Esophagus muscularis mucosa (tissue), 4 donors: ENCODE data around the gene BOC. TPM values are rescaled to one million over a fixed set of nuclear protein-coding genes. Genes with fewer than 3 reads are reported as not detected.
A peak's percentile ranks its signal among the peaks of the same experiment; 100 is the strongest.

ENCODE experiments used
- DNase-seq: peaks from one replicate; pipeline ENCODE4 v3.0.0-alpha.2; 2017; ENCODE audit errors: extremely low spot score
- H3K27ac ChIP-seq, 4 donors: fragments of 200-600 bp; sonication (generic); replicated peaks in 1 of 4; 1 replicate in 3 of 4; 2 replicates in 1 of 4; pipeline ENCODE4 v1.5.1; 2016 to 2019; ENCODE audit warnings: mild to moderate bottlenecking in 1 of 4
- H3K27me3 ChIP-seq, 4 donors: fragments of 200-600 bp; sonication (generic); one replicate each; pipeline versions ENCODE4 v1.5.1 to v1.6.0; 2016 to 2019
- H3K36me3 ChIP-seq, 4 donors: fragments of 200-600 bp; sonication (generic); one replicate each; pipeline ENCODE4 v1.5.1; 2016 to 2019
- H3K4me1 ChIP-seq, 4 donors: fragments of 200-600 bp; sonication (generic); one replicate each; pipeline ENCODE4 v1.5.1; 2016 to 2019
- H3K4me3 ChIP-seq, 4 donors: fragments of 200-600 bp; sonication (generic); 1 replicate in 2 of 4; 2 replicates in 2 of 4; pipeline ENCODE4 v1.5.1; 2016 to 2019; ENCODE audit warnings: mild to moderate bottlenecking in 4 of 4, moderate library complexity in 1 of 4
- H3K9me3 ChIP-seq, 4 donors: fragments of 200-600 bp; sonication (generic); 1 replicate in 3 of 4; 2 replicates in 1 of 4; pipeline ENCODE4 v1.5.1; 2016 to 2019
- CTCF ChIP-seq, 3 experiments: fragments of 200-600 bp in 2 of 3; fragments of 450-650 bp in 1 of 3; sonication (generic) in 2 of 3; IDR thresholded peaks; one replicate each; pipeline ENCODE4 v1.5.1; 2017 to 2019; ENCODE audit warnings: antibody characterized with exemption in 3 of 3, mild to moderate bottlenecking in 2 of 3, moderate library complexity in 1 of 3
- EP300 ChIP-seq: sonication (generic); formaldehyde crosslinking; IDR thresholded peaks from one replicate; pipeline ENCODE4 v1.6.1; 2017; ENCODE audit warnings: antibody characterized with exemption
- POLR2A ChIP-seq: fragments of 450-650 bp; IDR thresholded peaks from one replicate; pipeline ENCODE4 v1.6.1; 2017; ENCODE audit warnings: antibody characterized with exemption, moderate library complexity, mild to moderate bottlenecking, low read depth
- POLR2AphosphoS5 ChIP-seq, 2 donors: sonication (generic); formaldehyde crosslinking; IDR thresholded peaks; one replicate each; pipeline ENCODE4 v1.6.1; 2017; ENCODE audit warnings: antibody characterized with exemption in 2 of 2
- WGBS: methylation state at CpG from one replicate; pipeline ENCODE4 v1.1.5; 2018; 5-methylcytosine and 5-hydroxymethylcytosine counted together
- intact Hi-C: fragments of 100-400 bp; cut with DNase I; formaldehyde crosslinking; loops from one replicate; pipeline ENCODE4 v1.15.1; 2023
- total RNA-seq, 4 donors: library from RNA; depleted of rRNA; stranded (reverse); fragments of >200 nt; gene quantifications; one replicate each; pipeline versions ENCODE4 v1.1.0 to v1.2.1, GENCODE V29; 2016

Gene BOC
- total RNA-seq, 4 donors from 2014 or later = 87.2 to 119 (median 90.8) TPM

- H3K4me3 ChIP-seq = no peak overlapping the region
- TF ChIP-seq POLR2AphosphoS5 (IDR thresholded peaks at IDR 0.05) (no peak), POLR2A (no peak), CTCF (IDR thresholded peaks at IDR 0.05) (no peak), EP300 (no peak)
- intact Hi-C loops = no loop called here
- no peaks in the 10 kb centered on the region for H3K9me3 ChIP-seq
- peak overlapping the region; percentile 50 to 87 (median 74) for H3K27ac ChIP-seq
- no peaks in the 10 kb centered on the region for H3K27me3 ChIP-seq
- no peak for DNase-seq
- peaks cover 0 to 54% (median 20%) of the 10 kb centered on the region in 4 donors for H3K36me3 ChIP-seq
- 65% methylated on average over 4 of the region's 4 CpGs for WGBS
- H3K4me1 ChIP-seq = peaks cover 0 to 68% (median 57%) of the 10 kb centered on the region in 4 donors
Measured at GRCh38 chr3:113252553-113252952, 41.2 kb downstream of the BOC start.

GRCh38 chr3:113253702-113254101, 42.3 kb downstream of the BOC start:
- DNase-seq = no peak
- H3K27ac ChIP-seq = peak overlapping the region; percentile 50 to 87 (median 64)
- no peaks in the 10 kb centered on the region for H3K27me3 ChIP-seq
- H3K4me3 ChIP-seq = no peak overlapping the region
- 92% methylated on average over 3 of the region's 3 CpGs for WGBS
- TF ChIP-seq POLR2AphosphoS5 (IDR thresholded peaks at IDR 0.05) = no peak
- no peak for TF ChIP-seq EP300
- no peak for TF ChIP-seq POLR2A
- TF ChIP-seq CTCF (IDR thresholded peaks at IDR 0.05) = no peak
- H3K36me3 ChIP-seq = peaks cover 0 to 54% (median 20%) of the 10 kb centered on the region in 4 donors
- intact Hi-C loops = no loop called here
- no peaks in the 10 kb centered on the region for H3K9me3 ChIP-seq
- peaks cover 0 to 68% (median 54%) of the 10 kb centered on the region in 4 donors for H3K4me1 ChIP-seq

- Histone ChIP-seq H3K4me1 (peaks cover 0 to 68% (median 54%) of the 10 kb centered on the region in 4 donors), H3K36me3 (peaks cover 0 to 54% (median 19%) of the 10 kb centered on the region in 4 donors), H3K4me3 (no peak overlapping the region), H3K9me3 (no peaks in the 10 kb centered on the region), H3K27ac (peak overlapping the region; percentile 50 to 87 (median 64)), H3K27me3 (no peaks in the 10 kb centered on the region)
- no peak for TF ChIP-seq POLR2AphosphoS5 (IDR thresholded peaks at IDR 0.05)
- TF ChIP-seq EP300 = no peak
- no peak for TF ChIP-seq CTCF (IDR thresholded peaks at IDR 0.05)
- TF ChIP-seq POLR2A = no peak
- intact Hi-C loops = no loop called here
- 60% methylated on average over 14 of the region's 14 CpGs for WGBS
- DNase-seq = no peak
Measured at GRCh38 chr3:113254171-113254947, 43.0 kb downstream of the BOC start.

- DNase-seq = no peak
- Histone ChIP-seq H3K36me3 (peaks cover 0 to 44% (median 14%) of the 10 kb centered on the region in 4 donors), H3K4me3 (no peak overlapping the region), H3K27me3 (no peaks in the 10 kb centered on the region), H3K27ac (peak overlapping the region; percentile 50 to 87 (median 64)), H3K9me3 (no peaks in the 10 kb centered on the region), H3K4me1 (peaks cover 0 to 72% (median 59%) of the 10 kb centered on the region in 4 donors)
- intact Hi-C loops = no loop called here
- WGBS = 93% methylated on average over 7 of the region's 7 CpGs
- no peak for TF ChIP-seq CTCF (IDR thresholded peaks at IDR 0.05)
- TF ChIP-seq POLR2A = no peak
- no peak for TF ChIP-seq EP300
Measured at GRCh38 chr3:113255100-113255853, 43.9 kb downstream of the BOC start.
